ENCODE results near the gene MAN1A1.

Gene MAN1A1

GRCh38 chr6:119249319-119249718 is 100.2 kb downstream of the MAN1A1 start:
- no peak overlapping the region for H3K4me3 ChIP-seq
- H3K4me1 ChIP-seq = no peaks in the 10 kb centered on the region
- no peaks in the 10 kb centered on the region for H3K27me3 ChIP-seq
- H3K27ac ChIP-seq = no peak overlapping the region
- TF ChIP-seq, protein P1, sequence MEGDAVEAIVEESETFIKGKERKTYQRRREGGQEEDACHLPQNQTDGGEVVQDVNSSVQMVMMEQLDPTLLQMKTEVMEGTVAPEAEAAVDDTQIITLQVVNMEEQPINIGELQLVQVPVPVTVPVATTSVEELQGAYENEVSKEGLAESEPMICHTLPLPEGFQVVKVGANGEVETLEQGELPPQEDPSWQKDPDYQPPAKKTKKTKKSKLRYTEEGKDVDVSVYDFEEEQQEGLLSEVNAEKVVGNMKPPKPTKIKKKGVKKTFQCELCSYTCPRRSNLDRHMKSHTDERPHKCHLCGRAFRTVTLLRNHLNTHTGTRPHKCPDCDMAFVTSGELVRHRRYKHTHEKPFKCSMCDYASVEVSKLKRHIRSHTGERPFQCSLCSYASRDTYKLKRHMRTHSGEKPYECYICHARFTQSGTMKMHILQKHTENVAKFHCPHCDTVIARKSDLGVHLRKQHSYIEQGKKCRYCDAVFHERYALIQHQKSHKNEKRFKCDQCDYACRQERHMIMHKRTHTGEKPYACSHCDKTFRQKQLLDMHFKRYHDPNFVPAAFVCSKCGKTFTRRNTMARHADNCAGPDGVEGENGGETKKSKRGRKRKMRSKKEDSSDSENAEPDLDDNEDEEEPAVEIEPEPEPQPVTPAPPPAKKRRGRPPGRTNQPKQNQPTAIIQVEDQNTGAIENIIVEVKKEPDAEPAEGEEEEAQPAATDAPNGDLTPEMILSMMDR (IDR thresholded peaks at IDR 0.05) = no peak
- peaks cover 0 to 10% (median 0%) of the 10 kb centered on the region in 3 donors for H3K36me3 ChIP-seq
- H3K9me3 ChIP-seq = no peaks in the 10 kb centered on the region
- intact Hi-C loops (cut with DNase I; ENCODE audit: low total_unique reads) = no loop called here
- no peak for DNase-seq

- no peak for DNase-seq
- Histone ChIP-seq H3K4me3 (no peak overlapping the region), H3K36me3 (peaks cover 0 to 10% (median 0%) of the 10 kb centered on the region in 3 donors), H3K27ac (no peak overlapping the region), H3K27me3 (no peaks in the 10 kb centered on the region), H3K9me3 (no peaks in the 10 kb centered on the region), H3K4me1 (no peaks in the 10 kb centered on the region)
- intact Hi-C loops (cut with DNase I; ENCODE audit: low total_unique reads) = no loop called here
- TF ChIP-seq, protein P1 (IDR thresholded peaks at IDR 0.05) = no peak
Measured at GRCh38 chr6:119247504-119247903, 102.1 kb downstream of the MAN1A1 start.

- TF ChIP-seq, protein P1 (IDR thresholded peaks at IDR 0.05) = no peak
- H3K9me3 ChIP-seq = no peaks in the 10 kb centered on the region
- intact Hi-C loops (cut with DNase I; ENCODE audit: low total_unique reads) = no loop called here
- no peak overlapping the region for H3K27ac ChIP-seq
- peaks cover 0 to 9% (median 3%) of the 10 kb centered on the region in 4 donors for H3K4me1 ChIP-seq
- no peak overlapping the region for H3K4me3 ChIP-seq
- no peak for DNase-seq
- H3K27me3 ChIP-seq = no peaks in the 10 kb centered on the region
- H3K36me3 ChIP-seq = peaks cover 0 to 10% (median 0%) of the 10 kb centered on the region in 3 donors
Measured at GRCh38 chr6:119243657-119244056, 105.9 kb downstream of the MAN1A1 start.

DNA sequence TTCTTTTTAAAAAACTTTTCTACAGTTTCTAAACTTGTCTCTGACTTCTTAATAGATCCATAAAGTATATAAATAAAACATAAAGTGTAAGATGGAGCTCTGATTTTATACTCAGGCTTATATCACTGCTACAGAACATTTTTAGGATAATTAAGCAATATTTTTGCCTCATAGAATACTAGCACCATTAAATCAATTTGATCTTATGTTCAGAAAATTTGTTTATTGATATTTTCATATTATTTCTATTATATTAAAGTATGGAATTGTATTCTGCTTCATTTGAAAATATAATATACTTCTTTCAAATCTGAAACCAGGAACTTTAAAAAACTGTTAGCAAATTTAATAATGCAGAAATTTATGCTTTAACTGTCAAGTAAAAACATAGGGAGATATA is 106.5 kb downstream of the MAN1A1 start:
- Histone ChIP-seq H3K27ac (no peak overlapping the region), H3K27me3 (no peaks in the 10 kb centered on the region), H3K36me3 (peaks cover 0 to 8% (median 0%) of the 10 kb centered on the region in 3 donors), H3K9me3 (no peaks in the 10 kb centered on the region), H3K4me1 (peaks cover 0 to 9% (median 3%) of the 10 kb centered on the region in 4 donors), H3K4me3 (no peak overlapping the region)
- DNase-seq = no peak
- TF ChIP-seq, protein P1 (IDR thresholded peaks at IDR 0.05) = no peak
- intact Hi-C loops (cut with DNase I; ENCODE audit: low total_unique reads) = no loop called here

DNA sequence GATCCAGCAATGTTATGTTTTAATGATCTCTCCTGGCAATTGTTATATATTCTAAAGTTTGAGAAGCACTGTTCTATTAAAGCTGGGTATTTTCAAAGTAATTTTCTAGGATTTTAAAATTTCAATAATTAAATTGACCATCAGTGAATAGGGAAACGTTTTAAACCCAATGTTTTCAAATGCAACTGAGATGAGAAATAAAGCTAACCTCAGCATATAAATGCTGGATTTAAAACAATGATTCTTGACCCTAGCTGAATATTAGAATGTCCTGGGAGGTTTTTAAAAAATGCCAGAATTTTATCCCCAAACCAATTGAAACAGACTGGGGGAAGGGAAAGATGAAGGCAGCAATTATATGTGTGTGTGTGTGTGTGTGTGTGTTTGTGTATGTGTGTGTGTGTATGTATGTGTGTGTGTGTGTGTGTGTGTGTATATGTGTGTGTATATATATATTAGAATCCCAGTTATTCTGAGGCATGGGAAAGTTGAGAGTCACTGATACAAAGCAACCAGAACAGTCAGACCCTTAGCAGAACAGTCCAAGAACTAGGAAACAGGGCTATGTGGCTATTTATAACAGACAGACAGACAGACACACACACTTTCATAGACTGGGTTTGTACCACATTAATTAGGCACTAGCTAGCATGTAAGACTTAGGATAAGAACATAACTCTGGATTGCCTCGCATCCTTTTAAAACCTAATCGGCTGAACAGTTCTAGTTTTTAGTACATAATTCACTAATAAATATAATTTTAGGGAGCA is 107.8 kb downstream of the MAN1A1 start:
- Histone ChIP-seq H3K27ac (no peak overlapping the region), H3K36me3 (no peaks in the 10 kb centered on the region), H3K4me3 (no peak overlapping the region), H3K9me3 (no peaks in the 10 kb centered on the region), H3K4me1 (peaks cover 0 to 9% (median 3%) of the 10 kb centered on the region in 4 donors), H3K27me3 (no peaks in the 10 kb centered on the region)
- TF ChIP-seq, protein P1 (IDR thresholded peaks at IDR 0.05) = no peak
- intact Hi-C loops (cut with DNase I; ENCODE audit: low total_unique reads) = no loop called here
- DNase-seq = no peak
